Ovary (tissue), 9 donors: ENCODE results near the gene CACNA2D4. TPM values are rescaled to one million over a fixed set of nuclear protein-coding genes. Genes with fewer than 3 reads are reported as not detected.

ENCODE experiments used
- DNase-seq, 5 donors: peaks; one replicate each; pipeline ENCODE4 v3.0.0-alpha.2; 2019 to 2020
- H3K27ac ChIP-seq, 2 donors: fragments of 200-600 bp; one replicate each; pipeline versions ENCODE4 v1.5.1 to v1.8.0; 2019 to 2022
- H3K27me3 ChIP-seq: fragments of 200-600 bp; one replicate; pipeline ENCODE4 v1.8.0; 2022
- H3K36me3 ChIP-seq: fragments of 200-600 bp; sonication (generic); one replicate; pipeline ENCODE4 v1.5.1; 2019
- H3K4me1 ChIP-seq: one replicate; pipeline ENCODE4 v1.8.1; 2013; ENCODE audit warnings: mild to moderate bottlenecking, moderate library complexity; ENCODE audit not compliant: insufficient read depth
- H3K4me3 ChIP-seq: fragments of 200-600 bp; sonication (generic); one replicate; pipeline ENCODE4 v1.5.1; 2017
- H3K9me3 ChIP-seq, 2 donors: fragments of 200-600 bp in 1 of 2; sonication (generic) in 1 of 2; one replicate each; pipeline versions ENCODE4 v1.5.1 to v1.8.1; 2013 to 2019; ENCODE audit warnings: mild to moderate bottlenecking in 1 of 2, moderate library complexity in 1 of 2
- EP300 ChIP-seq: sonication (generic); formaldehyde crosslinking; IDR thresholded peaks from one replicate; pipeline ENCODE4 v1.6.1; 2017; ENCODE audit warnings: antibody characterized with exemption
- POLR2A ChIP-seq: fragments of 450-650 bp; IDR thresholded peaks from one replicate; pipeline ENCODE4 v1.6.1; 2017; ENCODE audit warnings: antibody characterized with exemption, mild to moderate bottlenecking, moderate library complexity
- WGBS, 3 donors: extraction: QIAGEN DNeasy Blood & Tissue Kit in 1 of 3; methylation state at CpG; one replicate each; pipeline versions ENCODE4 v1.1.5 to v1.1.7; 2013 to 2017; 5-methylcytosine and 5-hydroxymethylcytosine counted together
- intact Hi-C, 4 donors: fragments of 100-400 bp; cut with DNase I; formaldehyde crosslinking; loops; one replicate each; pipeline versions ENCODE4 v1.11.0 to v1.15.1; 2022 to 2023
- polyA plus RNA-seq, 2 donors: library from polyadenylated mRNA; stranded (reverse); fragments of 200-250 nt in 1 of 2; fragments of 350-450 nt in 1 of 2; fragmentation: Illumina TruSeq in 1 of 2; extraction: RNeasy Lipid Tissue Mini Kit (QIAGEN cat#74804) in 1 of 2; gene quantifications; one replicate each; pipeline ENCODE4 v1.2.3, GENCODE V29; 2013 to 2014
- total RNA-seq, 7 donors: library from RNA; depleted of rRNA in 2 of 7; stranded (reverse); fragments of >200 nt in 2 of 7; fragmentation: NEBNext Ultra II Directional in 3 of 7; extraction: Animal tissue kit (Norgen Biotek cat#: 25700) in 3 of 7; gene quantifications; one replicate each; pipeline versions ENCODE4 v1.1.0 to v1.2.4, GENCODE V29; 2016 to 2023
- TF ChIP-seq, protein P1 (sequence below), 3 donors: fragments of 450-650 bp in 2 of 3; fragments of 200-600 bp in 1 of 3; IDR thresholded peaks; one replicate each; pipeline versions ENCODE4 v1.5.1 to v1.8.0; 2016 to 2022; ENCODE audit warnings: antibody characterized with exemption in 3 of 3, mild to moderate bottlenecking in 1 of 3
- donor health status: DM: no; HTN: no; CAD: no; lungs with moderate emphysema.
- donor health status: DM: no; HTN: no; CAD: no.
- donor health status: Bipolar disorder and iron deficiency.
- donor health status: DM: yes; HTN: yes; CAD: no.
- donor health status: DM: no; HTN: no; CAD: no.
- donor health status: DM: yes; HTN: yes; CAD: no.

The CACNA2D4 gene
- total and polyA plus RNA-seq, 9 donors, result 2.1 to 6.8 (median 3.2) TPM

DNA sequence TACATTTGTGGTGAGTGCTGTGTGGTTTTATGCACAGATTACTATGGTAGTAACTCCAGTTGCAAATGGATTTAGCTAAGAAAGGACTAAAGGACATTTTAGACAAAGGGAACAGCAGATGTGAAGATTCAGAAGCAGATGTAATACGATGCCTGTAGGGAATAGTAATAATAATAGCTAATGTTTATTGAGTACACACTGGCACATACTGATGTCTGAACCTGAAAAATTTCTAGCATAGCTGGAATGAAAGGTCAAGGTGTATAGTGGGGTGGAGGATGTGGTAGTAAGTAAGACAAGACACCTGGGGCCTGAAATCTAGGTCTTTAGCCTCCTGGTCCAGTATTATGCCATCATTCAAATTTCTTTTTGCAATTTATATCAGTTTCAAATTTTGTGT lies 152.3 kb downstream of the CACNA2D4 start:
- DNase-seq, result no peak
- Histone ChIP-seq H3K27ac (no peak overlapping the region), H3K27me3 (no peaks in the 10 kb centered on the region), H3K4me3 (no peak overlapping the region), H3K9me3 (no peaks in the 10 kb centered on the region), H3K36me3 (no peaks in the 10 kb centered on the region), H3K4me1 (no peaks in the 10 kb centered on the region)
- intact Hi-C loops, result no loop called here
- TF ChIP-seq EP300, result no peak
- TF ChIP-seq POLR2A, result no peak
- TF ChIP-seq, protein P1, sequence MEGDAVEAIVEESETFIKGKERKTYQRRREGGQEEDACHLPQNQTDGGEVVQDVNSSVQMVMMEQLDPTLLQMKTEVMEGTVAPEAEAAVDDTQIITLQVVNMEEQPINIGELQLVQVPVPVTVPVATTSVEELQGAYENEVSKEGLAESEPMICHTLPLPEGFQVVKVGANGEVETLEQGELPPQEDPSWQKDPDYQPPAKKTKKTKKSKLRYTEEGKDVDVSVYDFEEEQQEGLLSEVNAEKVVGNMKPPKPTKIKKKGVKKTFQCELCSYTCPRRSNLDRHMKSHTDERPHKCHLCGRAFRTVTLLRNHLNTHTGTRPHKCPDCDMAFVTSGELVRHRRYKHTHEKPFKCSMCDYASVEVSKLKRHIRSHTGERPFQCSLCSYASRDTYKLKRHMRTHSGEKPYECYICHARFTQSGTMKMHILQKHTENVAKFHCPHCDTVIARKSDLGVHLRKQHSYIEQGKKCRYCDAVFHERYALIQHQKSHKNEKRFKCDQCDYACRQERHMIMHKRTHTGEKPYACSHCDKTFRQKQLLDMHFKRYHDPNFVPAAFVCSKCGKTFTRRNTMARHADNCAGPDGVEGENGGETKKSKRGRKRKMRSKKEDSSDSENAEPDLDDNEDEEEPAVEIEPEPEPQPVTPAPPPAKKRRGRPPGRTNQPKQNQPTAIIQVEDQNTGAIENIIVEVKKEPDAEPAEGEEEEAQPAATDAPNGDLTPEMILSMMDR (IDR thresholded peaks at IDR 0.05), result no peak
- 89 to 91% (median 89%) methylated on average over 1 of the region's 1 CpG for WGBS, 3 donors

DNA sequence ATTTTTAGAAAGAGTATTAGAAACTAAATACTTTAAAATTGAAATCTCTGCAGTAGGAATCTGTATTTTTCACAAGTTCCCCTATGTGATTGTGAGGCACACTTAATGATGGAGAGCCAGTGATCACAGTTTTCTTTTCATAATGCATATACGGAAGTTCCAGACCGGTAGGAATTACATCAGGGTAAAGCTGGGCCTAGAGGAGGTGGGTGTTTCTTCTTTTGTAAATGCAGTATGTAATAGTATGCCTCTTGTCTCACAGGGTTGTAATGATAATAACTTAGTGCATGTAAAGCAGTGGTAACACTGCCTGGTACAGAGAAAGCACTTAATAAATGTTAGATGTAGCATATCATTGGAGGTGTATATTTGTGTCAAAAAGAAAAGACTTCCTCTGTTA lies 155.3 kb downstream of the CACNA2D4 start:
- Histone ChIP-seq H3K4me1 (peaks cover 3% of the 10 kb centered on the region), H3K27me3 (no peaks in the 10 kb centered on the region), H3K36me3 (no peaks in the 10 kb centered on the region), H3K9me3 (no peaks in the 10 kb centered on the region), H3K4me3 (no peak overlapping the region), H3K27ac (no peak overlapping the region)
- intact Hi-C loops, result no loop called here
- DNase-seq, result no peak
- no peak for TF ChIP-seq EP300
- TF ChIP-seq, protein P1 (IDR thresholded peaks at IDR 0.05), result no peak
- no peak for TF ChIP-seq POLR2A
- WGBS, 3 donors, result 93 to 96% (median 94%) methylated on average over 2 of the region's 2 CpGs

DNA sequence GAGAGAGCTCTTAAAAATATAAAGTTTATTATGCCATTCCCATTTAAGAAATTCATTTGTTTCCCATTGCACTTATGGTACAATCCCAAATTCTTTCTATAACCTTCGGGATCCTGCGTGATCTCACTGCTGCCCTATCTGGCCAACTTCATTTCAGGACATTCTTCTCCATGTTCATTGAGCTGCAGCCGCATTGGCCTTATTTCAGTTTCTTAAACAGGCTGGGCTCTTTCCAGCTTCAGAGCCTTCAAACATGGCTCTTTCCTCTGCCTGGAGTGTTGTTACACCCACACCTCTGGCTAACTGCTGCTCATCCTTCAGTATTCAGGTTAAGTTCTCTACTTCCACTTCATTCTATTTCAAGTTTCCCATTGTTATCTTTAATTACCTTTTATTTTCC lies 156.6 kb downstream of the CACNA2D4 start:
- intact Hi-C loops, result no loop called here
- 82 to 96% (median 92%) methylated on average over 3 of the region's 3 CpGs for WGBS, 3 donors

DNA sequence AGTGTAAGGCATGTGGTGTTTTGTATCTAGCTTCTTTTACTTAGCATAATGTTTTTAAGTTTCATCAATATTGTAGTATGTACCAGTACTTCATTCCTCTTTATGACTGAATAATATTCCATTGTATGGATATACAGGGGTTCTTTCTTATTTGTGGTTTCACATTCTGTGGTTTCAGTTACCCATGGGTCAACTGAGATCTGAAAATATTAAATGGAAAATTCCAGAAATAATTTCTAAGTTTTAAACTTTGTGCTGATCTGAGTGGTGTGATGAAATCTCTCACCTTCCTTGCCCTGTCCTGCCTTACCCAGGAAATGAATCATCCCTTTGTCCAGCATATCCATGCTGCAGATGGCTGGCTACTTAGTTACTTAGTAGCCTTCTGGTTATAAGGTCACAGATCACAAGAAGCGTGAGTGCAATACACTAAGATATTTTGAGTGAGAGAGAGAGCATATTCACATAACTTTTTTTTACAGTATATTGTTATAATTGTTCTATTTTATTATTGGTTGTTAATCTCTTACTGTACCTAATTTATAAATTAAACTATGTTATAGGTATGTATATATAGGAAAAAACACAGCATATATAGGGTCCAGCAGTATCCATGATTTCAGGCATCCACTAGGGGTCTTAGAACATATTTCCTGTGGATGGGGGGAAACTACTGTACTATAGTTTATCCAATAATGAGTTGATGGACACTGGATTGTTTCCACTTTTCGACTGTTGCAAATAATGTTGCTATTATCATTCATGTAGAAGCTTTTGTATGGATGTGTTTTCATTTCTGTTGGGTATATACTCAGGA lies 157.7 kb downstream of the CACNA2D4 start:
- WGBS, 3 donors, result 78 to 91% (median 88%) methylated on average over 2 of the region's 2 CpGs
- Histone ChIP-seq H3K4me1 (peaks cover 3% of the 10 kb centered on the region), H3K4me3 (no peak overlapping the region), H3K27me3 (no peaks in the 10 kb centered on the region), H3K36me3 (no peaks in the 10 kb centered on the region), H3K27ac (no peak overlapping the region), H3K9me3 (no peaks in the 10 kb centered on the region)
- no peak for DNase-seq
- TF ChIP-seq EP300 (no peak), POLR2A (no peak)
- TF ChIP-seq, protein P1 (IDR thresholded peaks at IDR 0.05), result no peak
- intact Hi-C loops, result no loop called here

More for the DNA sequence above, 156.6 kb downstream of the CACNA2D4 start:
- H3K9me3 ChIP-seq, result no peaks in the 10 kb centered on the region
- peaks cover 3% of the 10 kb centered on the region for H3K4me1 ChIP-seq
- DNase-seq, result no peak
- no peaks in the 10 kb centered on the region for H3K27me3 ChIP-seq
- no peaks in the 10 kb centered on the region for H3K36me3 ChIP-seq
- TF ChIP-seq POLR2A (no peak), EP300 (no peak)
- TF ChIP-seq, protein P1 (IDR thresholded peaks at IDR 0.05), result no peak
- H3K27ac ChIP-seq, result no peak overlapping the region
- H3K4me3 ChIP-seq, result no peak overlapping the region
